Astrocyte (in vitro differentiated cells and primary cell): ENCODE results near the gene FOLR2.

Experiments used
- CTCF ChIP-seq: IDR thresholded peaks from 2 replicates; pipeline ENCODE4 v1.5.1; 2011; ENCODE audit warnings: low read depth, mild to moderate bottlenecking, inconsistent platforms, low read length, moderate library complexity; ENCODE audit not compliant: insufficient read depth
- EZH2 ChIP-seq: IDR thresholded peaks from 2 replicates; pipeline ENCODE4 v1.6.1; 2012; ENCODE audit warnings: mild to moderate bottlenecking, low read length, inconsistent platforms; ENCODE audit not compliant: insufficient read depth

GRCh38 chr11:72189455-72190250, 26.9 kb upstream of the FOLR2 start:
- no peak for TF ChIP-seq CTCF
- TF ChIP-seq EZH2: no peak
